OCI-LY7 (cell line): ENCODE measurements around the gene CLSTN1. TPM values are rescaled to one million over a fixed set of nuclear protein-coding genes. Genes with fewer than 3 reads are reported as not detected.

Experiments
- BruUV-seq: library from RNA; stranded (reverse); fragments of 400-500 nt; replicated peaks from 2 replicates; lab custom pipeline; 2021; lab: Mats Ljungman, UMichigan
- CTCF ChIA-PET: fragments of 300-600 bp; sonication (Branson Sonifier 250); formaldehyde crosslinking; loops from one replicate; lab custom pipeline; 2022; ENCODE audit warnings: antibody characterized with exemption; ENCODE audit not compliant: unreplicated experiment; lab: Charles Lee
- POLR2A ChIA-PET: fragments of 300-600 bp; sonication (Branson Sonifier 250); formaldehyde crosslinking; loops from one replicate; lab custom pipeline; 2022; ENCODE audit warnings: antibody characterized with exemption; lab: Charles Lee
- DNase-seq: peaks from one replicate; pipeline ENCODE4 v3.0.0-alpha.2; 2015; ENCODE audit warnings: low spot score
- H2AFZ ChIP-seq: fragments of 200-600 bp; sonication (generic), shearing (Covaris generic); 2 replicates; pipeline ENCODE4 v1.6.1; 2014; ENCODE audit warnings: mild to moderate bottlenecking, antibody characterized with exemption, low read length, moderate library complexity
- H3K27ac ChIP-seq: fragments of 200-600 bp; sonication (generic); 2 replicates; pipeline ENCODE4 v1.5.1; 2014; ENCODE audit warnings: mixed run types, low read depth, mild to moderate bottlenecking, moderate library complexity, low read length, inconsistent platforms; ENCODE audit not compliant: poor library complexity, severe bottlenecking
- H3K36me3 ChIP-seq: fragments of 200-600 bp; sonication (generic); 2 replicates; pipeline ENCODE4 v1.6.1; 2014; ENCODE audit warnings: mild to moderate bottlenecking, antibody characterized with exemption, low read length, moderate library complexity, mixed read lengths; ENCODE audit not compliant: insufficient read depth
- H3K4me1 ChIP-seq: fragments of 200-600 bp; sonication (generic); 2 replicates; pipeline ENCODE4 v1.5.1; 2014; ENCODE audit warnings: mild to moderate bottlenecking, low read length; ENCODE audit not compliant: insufficient read depth, poor library complexity, severe bottlenecking
- H3K4me2 ChIP-seq: fragments of 200-600 bp; sonication (generic); 2 replicates; pipeline ENCODE4 v1.6.1; 2014; ENCODE audit warnings: mild to moderate bottlenecking, low read length
- H3K4me3 ChIP-seq: fragments of 200-600 bp; sonication (generic); 2 replicates; pipeline ENCODE4 v1.5.1; 2014; ENCODE audit warnings: mild to moderate bottlenecking, low read depth, low read length; ENCODE audit not compliant: poor library complexity, severe bottlenecking
- H3K79me2 ChIP-seq: fragments of 200-600 bp; sonication (generic); 2 replicates; pipeline ENCODE4 v1.6.1; 2016; ENCODE audit warnings: low read depth, mild to moderate bottlenecking, low read length, moderate library complexity, mixed read lengths; ENCODE audit not compliant: insufficient read depth
- H3K9me2 ChIP-seq: fragments of 200-600 bp; sonication (generic); 2 replicates; pipeline ENCODE4 v1.6.1; 2016; ENCODE audit warnings: mild to moderate bottlenecking, low read length, mixed read lengths; ENCODE audit not compliant: insufficient read depth
- H3K9me3 ChIP-seq: fragments of 200-600 bp; sonication (generic); 2 replicates; pipeline ENCODE4 v1.6.1; 2014; ENCODE audit warnings: mild to moderate bottlenecking, mixed run types, low read length, mixed read lengths
- H4K20me1 ChIP-seq: fragments of 200-600 bp; sonication (generic); 2 replicates; pipeline ENCODE4 v1.6.1; 2014; ENCODE audit warnings: mild to moderate bottlenecking, antibody characterized with exemption, low read length, moderate library complexity, mixed read lengths; ENCODE audit not compliant: insufficient read depth
- CTCF ChIP-seq: fragments of 200-600 bp; sonication (generic); conservative IDR thresholded peaks from 2 replicates; pipeline ENCODE4 v1.5.1; 2014; ENCODE audit warnings: mild to moderate bottlenecking, antibody characterized with exemption, low read length, moderate library complexity, mixed read lengths
- EZH2phosphoT487 ChIP-seq: fragments of 200-600 bp; sonication (generic); IDR thresholded peaks from 2 replicates; pipeline ENCODE4 v1.6.1; 2018; ENCODE audit warnings: low read depth, borderline replicate concordance, mild to moderate bottlenecking, mixed run types, antibody characterized with exemption, low read length, moderate library complexity, mixed read lengths
- intact Hi-C: fragments of 100-400 bp; cut with micrococcal nuclease; formaldehyde crosslinking; loops from one replicate; pipeline ENCODE4 v1.10.0; 2022; ENCODE audit not compliant: unreplicated experiment
- total RNA-seq, 2 experiments: library from RNA; depleted of rRNA in 1 of 2; stranded (reverse); fragments of >200 nt in 1 of 2; shearing (Covaris generic) in 1 of 2; gene quantifications; 2 replicates each; pipeline ENCODE4 v1.2.3, GENCODE V29; 2014 to 2022

Gene CLSTN1
- total RNA-seq, 2 experiments from 2014 or later = 58.6 to 124 TPM

GRCh38 chr1:9842073-9842711 is 18.4 kb upstream of the CLSTN1 start:
- no peaks in the 10 kb centered on the region for H3K36me3 ChIP-seq
- no peaks in the 10 kb centered on the region for H3K9me2 ChIP-seq
- no peaks in the 10 kb centered on the region for H4K20me1 ChIP-seq
- H3K27ac ChIP-seq = no peak overlapping the region
- H3K79me2 ChIP-seq = no peaks in the 10 kb centered on the region
- intact Hi-C loops = no loop called here
- BruUV-seq = no TSS peak
- ChIA-PET CTCF (no interaction called here), POLR2A (interaction anchor here (0.6 kb wide), 1 partner anchor 24 kb away, joined by 3 read pairs; no protein-coding TSS in a partner anchor)
- H3K4me3 ChIP-seq = no peak overlapping the region
- no peaks in the 10 kb centered on the region for H3K9me3 ChIP-seq
- peaks cover 21% of the 10 kb centered on the region for H3K4me1 ChIP-seq
- no peak overlapping the region for H3K4me2 ChIP-seq
- no peak overlapping the region for H2AFZ ChIP-seq
- DNase-seq = no peak
- TF ChIP-seq CTCF (no peak), EZH2phosphoT487 (no peak)

- no peaks in the 10 kb centered on the region for H3K79me2 ChIP-seq
- H3K4me2 ChIP-seq = no peak overlapping the region
- H3K36me3 ChIP-seq = no peaks in the 10 kb centered on the region
- H3K4me3 ChIP-seq = no peak overlapping the region
- H4K20me1 ChIP-seq = no peaks in the 10 kb centered on the region
- H3K9me3 ChIP-seq = no peaks in the 10 kb centered on the region
- peaks cover 24% of the 10 kb centered on the region for H3K4me1 ChIP-seq
- CTCF ChIA-PET = no interaction called here
- intact Hi-C loops = no loop called here
- H3K27ac ChIP-seq = no peak overlapping the region
- POLR2A ChIA-PET = no interaction called here
- no peak for DNase-seq
- TF ChIP-seq CTCF (no peak), EZH2phosphoT487 (no peak)
- no peak overlapping the region for H2AFZ ChIP-seq
- BruUV-seq = no TSS peak
- H3K9me2 ChIP-seq = no peaks in the 10 kb centered on the region
Observed at GRCh38 chr1:9841460-9841859, 17.7 kb upstream of the CLSTN1 start.

GRCh38 chr1:9840176-9840575 is 16.4 kb upstream of the CLSTN1 start:
- POLR2A ChIA-PET = interaction anchor here (1.2 kb wide), 1 partner anchor 9 kb away, joined by 3 read pairs; no protein-coding TSS in a partner anchor
- Histone ChIP-seq H3K79me2 (no peaks in the 10 kb centered on the region), H3K4me2 (no peak overlapping the region), H3K9me2 (no peaks in the 10 kb centered on the region), H3K4me1 (peaks cover 30% of the 10 kb centered on the region), H3K9me3 (no peaks in the 10 kb centered on the region), H2AFZ (no peak overlapping the region), H3K4me3 (no peak overlapping the region), H3K27ac (no peak overlapping the region), H4K20me1 (no peaks in the 10 kb centered on the region), H3K36me3 (no peaks in the 10 kb centered on the region)
- intact Hi-C loops = no loop called here
- TF ChIP-seq EZH2phosphoT487 = no peak
- TF ChIP-seq CTCF = no peak
- no peak for DNase-seq
- CTCF ChIA-PET = no interaction called here
- no TSS peak for BruUV-seq
